HCT116 (cell line): ENCODE results near the gene RNASET2. TPM values are rescaled to one million over a fixed set of nuclear protein-coding genes. Genes with fewer than 3 reads are reported as not detected.

Source experiments
- ATAC-seq: fragments of 200-7000 bp; cut with Tn5 transposase; 2 replicates; pipeline ENCODE4 v1.9.1; 2020; ENCODE audit warnings: mild to moderate bottlenecking, moderate library complexity
- BruUV-seq: library from RNA; stranded (reverse); fragments of 400-500 nt; replicated peaks from 2 replicates; lab custom pipeline; 2021; lab: Mats Ljungman, UMichigan
- CTCF ChIA-PET: fragments of 300-600 bp; sonication (Branson Sonifier 250); formaldehyde crosslinking; loops from one replicate; lab custom pipeline; 2021; ENCODE audit warnings: antibody characterized with exemption; lab: Charles Lee
- POLR2A ChIA-PET: fragments of 300-600, 350-600 bp; sonication (Branson Sonifier 250); formaldehyde crosslinking; loops from one replicate; lab custom pipeline; 2021; ENCODE audit warnings: antibody characterized with exemption; lab: Charles Lee
- RAD21 ChIA-PET, 2 experiments: fragments of 300-600 bp; sonication (Branson Sonifier 250); formaldehyde crosslinking; loops; one replicate each; lab custom pipeline; 2023; ENCODE audit warnings: low total read pairs in 2 of 2; ENCODE audit not compliant: uncharacterized antibody in 2 of 2, unreplicated experiment in 2 of 2, low non-redundant PET in 1 of 2; lab: Charles Lee
- DNase-seq: peaks from one replicate; pipeline ENCODE4 v3.0.0-alpha.2; 2010; ENCODE audit warnings: low read depth, low spot score
- H2AFZ ChIP-seq: fragments of 200-600 bp; shearing (Covaris generic), sonication (generic); 2 replicates; pipeline ENCODE4 v1.6.1; 2017; ENCODE audit warnings: low read depth, mixed run types, mixed read lengths, antibody characterized with exemption, low read length; ENCODE audit not compliant: poor library complexity, severe bottlenecking
- H3K27ac ChIP-seq: 2 replicates; pipeline ENCODE4 v1.5.1; 2012; ENCODE audit warnings: low read depth, low read length
- H3K27me3 ChIP-seq: fragments of 200-600 bp; sonication (generic); 2 replicates; pipeline ENCODE4 v1.6.1; 2016; ENCODE audit warnings: mixed run types, low read length, mixed read lengths; ENCODE audit not compliant: insufficient read depth
- H3K36me3 ChIP-seq, 2 experiments: fragments of 200-500 bp in 1 of 2; fragments of 200-600 bp in 1 of 2; sonication (Bioruptor generic) in 1 of 2; sonication (generic) in 1 of 2; 2 replicates each; pipeline versions ENCODE4 v1.5.1 to v1.6.1; 2014 to 2016; ENCODE audit warnings: low read length in 2 of 2, inconsistent platforms in 1 of 2, mixed read lengths in 1 of 2, mixed run types in 1 of 2; ENCODE audit not compliant: insufficient read depth in 2 of 2, control insufficient read depth in 1 of 2
- H3K4me1 ChIP-seq, 2 experiments: fragments of 200-600 bp in 1 of 2; sonication (generic) in 1 of 2; 2 replicates each; pipeline versions ENCODE4 v1.5.1 to v1.6.1; 2012 to 2017; ENCODE audit warnings: low read length in 2 of 2, inconsistent platforms in 1 of 2, mild to moderate bottlenecking in 1 of 2, mixed read lengths in 1 of 2, mixed run types in 1 of 2, moderate library complexity in 1 of 2; ENCODE audit not compliant: insufficient read depth in 2 of 2, control insufficient read depth in 1 of 2
- H3K4me2 ChIP-seq: fragments of 200-600 bp; sonication (generic); 2 replicates; pipeline ENCODE4 v1.6.1; 2017; ENCODE audit warnings: mixed run types, low read length, mixed read lengths
- H3K4me3 ChIP-seq, 2 experiments: fragments of 200-600 bp in 1 of 2; sonication (generic) in 1 of 2; replicated peaks in 1 of 2; 2 replicates each; pipeline ENCODE4 v1.5.1; 2011 to 2016; ENCODE audit warnings: low read length in 2 of 2, control low read depth in 1 of 2, low read depth in 1 of 2, mild to moderate bottlenecking in 1 of 2, mixed read lengths in 1 of 2, mixed run types in 1 of 2
- H3K79me2 ChIP-seq: fragments of 200-600 bp; sonication (generic); 2 replicates; pipeline ENCODE4 v1.6.1; 2017; ENCODE audit warnings: mild to moderate bottlenecking, mixed run types, low read length, moderate library complexity, mixed read lengths; ENCODE audit not compliant: insufficient read depth
- H3K9ac ChIP-seq: fragments of 200-600 bp; sonication (generic); 2 replicates; pipeline ENCODE4 v1.6.1; 2016; ENCODE audit warnings: low read length, mixed read lengths
- H3K9me2 ChIP-seq: fragments of 200-600 bp; sonication (generic), shearing (Covaris generic); 2 replicates; pipeline ENCODE4 v1.6.1; 2017; ENCODE audit warnings: mixed run types, mild to moderate bottlenecking, moderate library complexity; ENCODE audit not compliant: insufficient read depth
- H3K9me3 ChIP-seq, 2 experiments: fragments of 200-500 bp in 1 of 2; fragments of 200-600 bp in 1 of 2; sonication (Bioruptor generic) in 1 of 2; sonication (generic) in 1 of 2; 2 replicates each; pipeline ENCODE4 v1.6.1; 2014 to 2017; ENCODE audit warnings: low read length in 2 of 2, mixed read lengths in 2 of 2, inconsistent platforms in 1 of 2, low read depth in 1 of 2, mild to moderate bottlenecking in 1 of 2, mixed run types in 1 of 2, moderate library complexity in 1 of 2; ENCODE audit not compliant: control insufficient read depth in 1 of 2, insufficient read depth in 1 of 2
- H4K20me1 ChIP-seq: fragments of 200-600 bp; sonication (generic), shearing (Covaris generic); 2 replicates; pipeline ENCODE4 v1.6.1; 2017; ENCODE audit warnings: mixed run types, mild to moderate bottlenecking, moderate library complexity; ENCODE audit not compliant: insufficient read depth
- CBX3 ChIP-seq: IDR thresholded peaks from 2 replicates; pipeline ENCODE4 v1.6.1; 2012; ENCODE audit warnings: low read depth
- CEBPB ChIP-seq: IDR thresholded peaks from 2 replicates; pipeline ENCODE4 v1.6.1; 2012; ENCODE audit warnings: low read depth
- EGR1 ChIP-seq: IDR thresholded peaks from 2 replicates; pipeline ENCODE4 v1.6.1; 2012; ENCODE audit warnings: low read depth
- ELF1 ChIP-seq: IDR thresholded peaks from 2 replicates; pipeline ENCODE4 v1.6.1; 2012; ENCODE audit warnings: low read depth, borderline replicate concordance
- FOSL1 ChIP-seq: IDR thresholded peaks from 2 replicates; pipeline ENCODE4 v1.6.1; 2012; ENCODE audit warnings: low read depth
- JUND ChIP-seq: IDR thresholded peaks from 2 replicates; pipeline ENCODE4 v1.6.1; 2012
- MAX ChIP-seq: IDR thresholded peaks from 2 replicates; pipeline ENCODE4 v1.6.1; 2012
- POLR2AphosphoS5 ChIP-seq: IDR thresholded peaks from 2 replicates; pipeline ENCODE4 v1.6.1; 2011; ENCODE audit warnings: mild to moderate bottlenecking, low read depth, low read length, moderate library complexity
- RAD21 ChIP-seq: IDR thresholded peaks from 2 replicates; pipeline ENCODE4 v1.6.1; 2012; ENCODE audit warnings: low read depth, mild to moderate bottlenecking
- SIN3A ChIP-seq: IDR thresholded peaks from 2 replicates; pipeline ENCODE4 v1.6.1; 2012; ENCODE audit warnings: low read depth
- SP1 ChIP-seq: IDR thresholded peaks from 2 replicates; pipeline ENCODE4 v1.6.1; 2012; ENCODE audit warnings: low read depth
- TCF7L2 ChIP-seq: IDR thresholded peaks from 2 replicates; pipeline ENCODE4 v1.7.0; 2011; ENCODE audit warnings: borderline replicate concordance, inconsistent platforms; ENCODE audit not compliant: insufficient read depth, insufficient read length; ENCODE audit errors: extremely low read depth
- YY1 ChIP-seq: IDR thresholded peaks from 2 replicates; pipeline ENCODE4 v1.6.1; 2011; ENCODE audit warnings: low read length, low read depth, moderate library complexity, mild to moderate bottlenecking; ENCODE audit not compliant: insufficient replicate concordance; ENCODE audit errors: extremely low read depth
- ZBTB33 ChIP-seq: IDR thresholded peaks from 2 replicates; pipeline ENCODE4 v1.6.1; 2011; ENCODE audit warnings: mild to moderate bottlenecking, low read length, moderate library complexity; ENCODE audit not compliant: insufficient replicate concordance; ENCODE audit errors: extremely low read depth
- intact Hi-C: fragments of 100-400 bp; cut with micrococcal nuclease; formaldehyde crosslinking; loops from 2 replicates; pipeline ENCODE4 v1.10.0; 2022
- total RNA-seq: library from RNA; stranded (reverse); gene quantifications from one replicate; pipeline ENCODE4 v1.2.1, GENCODE V29; 2021; ENCODE audit not compliant: unreplicated experiment
- TF ChIP-seq, protein P1 (sequence below): IDR thresholded peaks from 2 replicates; pipeline ENCODE4 v1.6.1; 2012

The RNASET2 gene
- total RNA-seq, 1 experiment from 2014 or later = 32.8 TPM

DNA sequence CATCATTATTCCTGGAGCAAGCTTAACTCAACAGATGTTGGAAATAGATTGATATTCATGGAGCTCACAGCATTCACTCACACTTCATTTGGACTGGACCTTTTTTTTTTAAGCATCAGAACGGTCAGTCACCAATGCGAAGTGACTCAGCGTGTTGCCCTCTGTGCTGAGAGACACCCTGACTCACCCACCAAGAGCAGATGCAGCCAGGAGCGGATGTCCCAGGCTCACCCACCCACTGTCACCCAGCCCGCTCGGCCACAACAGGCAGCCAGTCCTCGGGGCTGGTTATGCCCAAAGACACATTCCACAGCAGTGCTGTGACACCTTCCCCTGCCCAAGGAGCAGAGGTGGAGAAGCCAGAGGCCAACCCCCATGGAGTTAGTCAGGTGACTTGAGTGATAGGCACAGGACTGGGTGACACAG lies 15.7 kb downstream of the RNASET2 start:
- Histone ChIP-seq H3K27me3 (no peaks in the 10 kb centered on the region), H3K27ac (peak overlapping the region; percentile 27), H3K36me3 (peaks cover 0 to under 1% of the 10 kb centered on the region in 2 experiments; a peak in 1 of 4 replicates), H3K9me2 (no peaks in the 10 kb centered on the region), H3K4me1 (peaks cover 10 to 19% of the 10 kb centered on the region in 2 experiments), H4K20me1 (no peaks in the 10 kb centered on the region), H3K4me3 (peak overlapping the region in 1 of 2 experiments; percentile 11; a peak in 1 of 4 replicates), H3K9ac (no peak overlapping the region), H3K79me2 (no peaks in the 10 kb centered on the region), H3K4me2 (peak overlapping the region; percentile 71), H3K9me3 (no peaks in the 10 kb centered on the region), H2AFZ (peak overlapping the region; percentile 14)
- TF ChIP-seq YY1 = no peak
- TF ChIP-seq ZBTB33 = no peak
- 0 out of 2 replicates have a peak, but pooled peaks have one; percentile 34 for TF ChIP-seq SIN3A
- no peak for TF ChIP-seq ELF1
- peak; percentile 69 for TF ChIP-seq FOSL1
- TF ChIP-seq, protein P1, sequence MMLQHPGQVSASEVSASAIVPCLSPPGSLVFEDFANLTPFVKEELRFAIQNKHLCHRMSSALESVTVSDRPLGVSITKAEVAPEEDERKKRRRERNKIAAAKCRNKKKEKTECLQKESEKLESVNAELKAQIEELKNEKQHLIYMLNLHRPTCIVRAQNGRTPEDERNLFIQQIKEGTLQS = no peak
- no peak for TF ChIP-seq EGR1
- no peak for TF ChIP-seq TCF7L2
- no peak for TF ChIP-seq RAD21
- no peak for TF ChIP-seq CEBPB
- TF ChIP-seq SP1 = peak; percentile 56
- peak; percentile 73 for TF ChIP-seq JUND
- 0 out of 2 replicates have a peak, but pooled peaks have one; percentile 25 for TF ChIP-seq POLR2AphosphoS5
- peak; percentile 49; the same call in 1 of the 2 replicates for TF ChIP-seq CBX3
- 0 out of 2 replicates have a peak, but pooled peaks have one; percentile 37 for TF ChIP-seq MAX
- RAD21 ChIA-PET = no interaction called here
- POLR2A ChIA-PET = no interaction called here
- CTCF ChIA-PET = interaction anchor here (0.6 kb wide), 1 partner anchor 9 kb away, joined by 3 read pairs; no protein-coding TSS in a partner anchor
- DNase-seq (peak; percentile 65), ATAC-seq (peak; percentile 96)
- intact Hi-C loops = no loop called here
- BruUV-seq = no TSS peak
